ENCODE data around the gene DDX1. TPM values are rescaled to one million over a fixed set of nuclear protein-coding genes. Genes with fewer than 3 reads are reported as not detected.

The DDX1 gene
- total and polyA plus RNA-seq, 2 donors (not counting 1 experiment from before 2014, with no cell fraction given), result 13.2 to 52.6 TPM

DNA sequence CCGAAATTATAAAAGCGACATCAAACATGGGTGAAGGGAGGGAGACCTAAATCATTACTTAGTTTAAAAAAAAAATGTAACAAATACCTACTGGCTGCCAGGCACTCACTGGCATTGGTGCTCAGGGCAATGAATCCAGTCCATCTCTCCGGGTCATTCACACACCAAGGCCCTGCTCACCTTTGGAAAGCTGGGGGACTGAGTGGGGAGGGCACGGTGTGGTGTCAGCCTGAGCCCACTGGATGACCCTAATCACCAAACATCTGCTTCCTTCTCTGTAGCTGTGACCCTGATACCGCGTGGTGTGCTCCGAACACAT lies 336 bp upstream of the DDX1 start:
- intact Hi-C loops (cut with micrococcal nuclease), result loop anchor here (1.0 to 2.0 kb wide), 2 partner anchors 30 to 449 kb away; partner anchors contain the start of gene NBAS

DNA sequence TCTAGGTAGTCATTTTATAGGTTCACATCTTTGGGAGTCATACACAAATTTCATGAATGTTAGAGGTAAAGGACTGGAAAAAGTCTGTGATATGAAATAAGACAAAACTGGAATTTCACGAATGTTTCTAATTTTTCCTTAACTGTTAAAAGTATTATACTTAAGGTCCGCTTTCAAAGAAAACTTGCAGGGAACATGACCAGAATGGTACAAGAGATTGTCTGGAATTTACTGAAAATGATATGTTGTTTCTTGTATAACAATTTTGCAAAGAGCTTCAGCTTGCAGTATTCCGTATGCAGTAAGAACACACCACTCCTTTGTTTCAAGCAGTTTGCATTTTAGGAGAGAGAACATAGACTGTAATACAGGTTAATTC lies 1.6 kb downstream of the DDX1 start:
- POLR2A ChIA-PET, result interaction anchor here (0.6 kb wide), 1 partner anchor 24 kb away, joined by 3 read pairs; no protein-coding TSS in a partner anchor
- H3K9me3 ChIP-seq (ENCODE audit: control extremely low read depth in 1 of 3, control insufficient read depth in 2 of 3, insufficient read depth in 1 of 3, low read length in 2 of 3), result no peaks in the 10 kb centered on the region
- peaks cover 5 to 31% of the 10 kb centered on the region in 2 experiments for H3K36me3 ChIP-seq (replicated peaks in 1 of 2; ENCODE audit: control extremely low read depth in 1 of 2, control insufficient read depth in 1 of 2, extremely low read depth in 1 of 2, insufficient read depth in 2 of 2, low read length in 1 of 2)
- no peaks in the 10 kb centered on the region for H4K20me1 ChIP-seq (ENCODE audit: control insufficient read depth, insufficient read depth, low read length, poor library complexity, severe bottlenecking)
- no peak for DNase-seq
- no peak overlapping the region for H3K27ac Mint-ChIP-seq
- peaks cover 29% of the 10 kb centered on the region for H3K4me1 Mint-ChIP-seq
- H3K4me3 Mint-ChIP-seq, result peak overlapping the region; percentile 90
- no peak for TF ChIP-seq EZH2 (IDR thresholded peaks at IDR 0.05; ENCODE audit: borderline replicate concordance, insufficient read depth, low read depth, low read length, poor library complexity, severe bottlenecking)
- TF ChIP-seq, protein P1, sequence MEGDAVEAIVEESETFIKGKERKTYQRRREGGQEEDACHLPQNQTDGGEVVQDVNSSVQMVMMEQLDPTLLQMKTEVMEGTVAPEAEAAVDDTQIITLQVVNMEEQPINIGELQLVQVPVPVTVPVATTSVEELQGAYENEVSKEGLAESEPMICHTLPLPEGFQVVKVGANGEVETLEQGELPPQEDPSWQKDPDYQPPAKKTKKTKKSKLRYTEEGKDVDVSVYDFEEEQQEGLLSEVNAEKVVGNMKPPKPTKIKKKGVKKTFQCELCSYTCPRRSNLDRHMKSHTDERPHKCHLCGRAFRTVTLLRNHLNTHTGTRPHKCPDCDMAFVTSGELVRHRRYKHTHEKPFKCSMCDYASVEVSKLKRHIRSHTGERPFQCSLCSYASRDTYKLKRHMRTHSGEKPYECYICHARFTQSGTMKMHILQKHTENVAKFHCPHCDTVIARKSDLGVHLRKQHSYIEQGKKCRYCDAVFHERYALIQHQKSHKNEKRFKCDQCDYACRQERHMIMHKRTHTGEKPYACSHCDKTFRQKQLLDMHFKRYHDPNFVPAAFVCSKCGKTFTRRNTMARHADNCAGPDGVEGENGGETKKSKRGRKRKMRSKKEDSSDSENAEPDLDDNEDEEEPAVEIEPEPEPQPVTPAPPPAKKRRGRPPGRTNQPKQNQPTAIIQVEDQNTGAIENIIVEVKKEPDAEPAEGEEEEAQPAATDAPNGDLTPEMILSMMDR (IDR thresholded peaks at IDR 0.05), result no peak
- WGBS (ENCODE audit: insufficient coverage), result no CpG with 5 or more reads among the region's 3 CpGs
- no peak for ATAC-seq (ENCODE audit: low read depth)
- no peak overlapping the region for H3K4me2 ChIP-seq (replicated peaks; ENCODE audit: low read depth, low read length, poor library complexity, severe bottlenecking)
- no peaks in the 10 kb centered on the region for H3K27me3 Mint-ChIP-seq
- peaks cover 12 to 18% of the 10 kb centered on the region in 2 donors for H3K4me1 ChIP-seq (ENCODE audit: control insufficient read depth in 2 of 2, insufficient read depth in 2 of 2, low read length in 2 of 2)
- CTCF ChIA-PET, result interaction anchor here (2.0 kb wide), 1 partner anchor 16 kb away, joined by 14 read pairs; no protein-coding TSS in a partner anchor
- H3K79me2 ChIP-seq (ENCODE audit: control insufficient read depth, insufficient read depth, low read length), result peaks cover 29% of the 10 kb centered on the region
- H3K4me3 ChIP-seq (ENCODE audit: control extremely low read depth in 1 of 5, extremely low read depth in 1 of 5, insufficient read depth in 1 of 5, low read depth in 2 of 5, low read length in 4 of 5), result no peak overlapping the region
- H2AFZ ChIP-seq (ENCODE audit: insufficient read depth, low read depth, low read length, poor library complexity, severe bottlenecking), result no peak overlapping the region
- no peak overlapping the region for H3K27ac ChIP-seq (ENCODE audit: low read length in 2 of 2)
- no peaks in the 10 kb centered on the region for H3K9me3 Mint-ChIP-seq (ENCODE audit: insufficient read depth)
- intact Hi-C loops (cut with micrococcal nuclease), result no loop called here
- H3K27me3 ChIP-seq (replicated peaks in 1 of 4; ENCODE audit: control extremely low read depth in 1 of 4, control insufficient read depth in 3 of 4, insufficient read depth in 4 of 4, low read length in 3 of 4), result no peaks in the 10 kb centered on the region
- H3K9ac ChIP-seq (ENCODE audit: low read length), result no peak overlapping the region

More for the DNA sequence above, 336 bp upstream of the DDX1 start:
- Histone ChIP-seq H3K4me3 (ENCODE audit: control extremely low read depth in 1 of 5, extremely low read depth in 1 of 5, insufficient read depth in 1 of 5, low read depth in 2 of 5, low read length in 4 of 5) (peak overlapping the region; percentile 71 to 97 (median 92)), H3K4me2 (replicated peaks; ENCODE audit: low read depth, low read length, poor library complexity, severe bottlenecking) (peak overlapping the region; percentile 88), H3K4me1 (ENCODE audit: control insufficient read depth in 2 of 2, insufficient read depth in 2 of 2, low read length in 2 of 2) (peaks cover 12 to 18% of the 10 kb centered on the region in 2 donors), H3K9ac (ENCODE audit: low read length) (peak overlapping the region; percentile 75), H3K9me3 (ENCODE audit: control extremely low read depth in 1 of 3, control insufficient read depth in 2 of 3, insufficient read depth in 1 of 3, low read length in 2 of 3) (no peaks in the 10 kb centered on the region), H3K79me2 (ENCODE audit: control insufficient read depth, insufficient read depth, low read length) (peaks cover 29% of the 10 kb centered on the region), H4K20me1 (ENCODE audit: control insufficient read depth, insufficient read depth, low read length, poor library complexity, severe bottlenecking) (no peaks in the 10 kb centered on the region), H3K36me3 (replicated peaks in 1 of 2; ENCODE audit: control extremely low read depth in 1 of 2, control insufficient read depth in 1 of 2, extremely low read depth in 1 of 2, insufficient read depth in 2 of 2, low read length in 1 of 2) (peaks cover 1 to 12% of the 10 kb centered on the region in 2 experiments), H3K27ac (ENCODE audit: low read length in 2 of 2) (peak overlapping the region; percentile 68 to 69), H2AFZ (ENCODE audit: insufficient read depth, low read depth, low read length, poor library complexity, severe bottlenecking) (peak overlapping the region; percentile 99), H3K27me3 (replicated peaks in 1 of 4; ENCODE audit: control extremely low read depth in 1 of 4, control insufficient read depth in 3 of 4, insufficient read depth in 4 of 4, low read length in 3 of 4) (no peaks in the 10 kb centered on the region)
- TF ChIP-seq, protein P1 (IDR thresholded peaks at IDR 0.05), result no peak
- TF ChIP-seq EZH2 (IDR thresholded peaks at IDR 0.05; ENCODE audit: borderline replicate concordance, insufficient read depth, low read depth, low read length, poor library complexity, severe bottlenecking), result no peak
- 0% methylated on average over 4 of the region's 7 CpGs for WGBS (ENCODE audit: insufficient coverage)
- Mint-ChIP-seq H3K27me3 (no peaks in the 10 kb centered on the region), H3K4me3 (peak overlapping the region; percentile 90), H3K9me3 (ENCODE audit: insufficient read depth) (no peaks in the 10 kb centered on the region), H3K27ac (peak overlapping the region; percentile 90), H3K4me1 (peaks cover 29% of the 10 kb centered on the region)
- DNase-seq, result no peak
- CTCF ChIA-PET, result interaction anchor here (1.1 to 1.6 kb wide), 2 partner anchors 14 to 16 kb away, joined by 5 to 7 read pairs; no protein-coding TSS in a partner anchor
- no peak for ATAC-seq (ENCODE audit: low read depth)
- POLR2A ChIA-PET, result interaction anchor here (1.0 kb wide), 1 partner anchor 30 kb away, joined by 3 read pairs; the partner anchor contains the start of gene NBAS
